ENCODE measurements around the gene IQCN.

The IQCN gene

DNA sequence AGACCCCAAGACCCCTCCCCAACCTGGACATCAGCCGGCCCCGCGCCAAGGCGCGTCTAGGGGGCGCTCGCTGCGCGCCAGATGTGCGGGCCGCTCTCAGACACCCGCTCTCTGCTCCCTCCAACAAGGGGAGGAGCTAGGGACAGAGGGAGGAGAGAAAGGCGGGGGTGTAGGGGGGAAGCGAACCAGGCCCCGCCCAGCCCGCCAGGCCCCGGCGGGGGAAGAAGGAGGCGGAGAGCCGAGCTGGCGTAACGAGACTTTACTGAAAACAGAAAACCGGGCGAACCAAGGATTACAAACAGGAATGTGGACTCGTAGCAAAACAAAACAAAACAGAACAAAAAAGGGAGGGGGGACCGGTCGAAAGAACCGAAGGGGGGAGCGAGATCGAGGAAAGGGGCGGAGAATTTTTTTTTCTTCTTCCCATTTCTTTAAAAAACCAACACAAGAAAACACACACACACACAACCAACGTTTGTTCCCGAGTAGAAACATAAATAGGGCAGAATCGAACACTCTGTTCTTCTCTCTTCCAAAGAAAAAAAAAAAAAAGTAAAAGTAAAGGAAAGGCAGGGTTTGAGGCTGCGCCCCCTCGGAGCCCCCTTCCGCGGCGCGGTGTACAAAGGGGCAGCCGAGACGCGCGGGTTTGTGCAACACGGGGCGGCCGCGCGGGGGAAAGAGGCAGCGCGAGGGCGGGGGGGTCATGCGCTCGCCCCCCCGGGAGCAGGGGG, 5.4 kb upstream of the IQCN start:
- Histone ChIP-seq H3K4me1 (ENCODE audit: control insufficient read depth, insufficient read depth, low read length) (peaks cover 33% of the 10 kb centered on the region), H3K4me3 (ENCODE audit: low read length) (peak overlapping the region; percentile 79), H3K27me3 (ENCODE audit: control insufficient read depth, insufficient read depth, low read length) (no peaks in the 10 kb centered on the region), H3K36me3 (ENCODE audit: control insufficient read depth, insufficient read depth, low read length) (peaks cover 12% of the 10 kb centered on the region), H3K27ac (ENCODE audit: low read depth, low read length) (peak overlapping the region; percentile 93), H3K9ac (ENCODE audit: low read length) (peak overlapping the region; percentile 99)

DNA sequence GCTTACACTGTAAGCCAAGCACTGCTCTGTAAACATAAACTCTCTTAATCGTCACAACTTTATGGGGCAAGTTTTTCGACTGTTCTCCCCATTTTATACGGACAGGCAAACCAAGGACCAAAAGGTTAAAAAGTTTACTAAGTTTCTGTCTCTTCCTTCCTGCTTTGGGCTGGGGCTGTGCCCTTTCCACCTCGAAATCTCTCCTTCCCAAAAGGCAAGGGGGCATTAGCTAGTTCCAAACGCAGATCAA, 4.9 kb upstream of the IQCN start:
- peak overlapping the region; percentile 53 for H3K9ac ChIP-seq (ENCODE audit: low read length)
- H3K27ac ChIP-seq (ENCODE audit: low read depth, low read length): peak overlapping the region; percentile 93
- peaks cover 12% of the 10 kb centered on the region for H3K36me3 ChIP-seq (ENCODE audit: control insufficient read depth, insufficient read depth, low read length)
- peak overlapping the region; percentile 79 for H3K4me3 ChIP-seq (ENCODE audit: low read length)
- H3K4me1 ChIP-seq (ENCODE audit: control insufficient read depth, insufficient read depth, low read length): peaks cover 38% of the 10 kb centered on the region
- no peaks in the 10 kb centered on the region for H3K27me3 ChIP-seq (ENCODE audit: control insufficient read depth, insufficient read depth, low read length)

- Histone ChIP-seq H3K9ac (ENCODE audit: low read length) (peak overlapping the region; percentile 53), H3K4me1 (ENCODE audit: control insufficient read depth, insufficient read depth, low read length) (peaks cover 38% of the 10 kb centered on the region), H3K27ac (ENCODE audit: low read depth, low read length) (peak overlapping the region; percentile 93), H3K4me3 (ENCODE audit: low read length) (peak overlapping the region; percentile 79), H3K27me3 (ENCODE audit: control insufficient read depth, insufficient read depth, low read length) (no peaks in the 10 kb centered on the region), H3K36me3 (ENCODE audit: control insufficient read depth, insufficient read depth, low read length) (peaks cover 12% of the 10 kb centered on the region)
Observed at GRCh38 chr19:18278521-18279265, 4.4 kb upstream of the IQCN start.

- H3K36me3 ChIP-seq (ENCODE audit: control insufficient read depth, insufficient read depth, low read length): peaks cover 12% of the 10 kb centered on the region
- peaks cover 30% of the 10 kb centered on the region for H3K4me1 ChIP-seq (ENCODE audit: control insufficient read depth, insufficient read depth, low read length)
- no peaks in the 10 kb centered on the region for H3K27me3 ChIP-seq (ENCODE audit: control insufficient read depth, insufficient read depth, low read length)
- peak overlapping the region; percentile 4 for H3K4me3 ChIP-seq (ENCODE audit: low read length)
- H3K9ac ChIP-seq (ENCODE audit: low read length): no peak overlapping the region
- peak overlapping the region; percentile 88 for H3K27ac ChIP-seq (ENCODE audit: low read depth, low read length)
Observed at GRCh38 chr19:18274781-18275356, 617 bp upstream of the IQCN start.

GRCh38 chr19:18273561-18274218, 562 bp downstream of the IQCN start:
- Histone ChIP-seq H3K9ac (ENCODE audit: low read length) (no peak overlapping the region), H3K36me3 (ENCODE audit: control insufficient read depth, insufficient read depth, low read length) (peaks cover 8% of the 10 kb centered on the region), H3K27me3 (ENCODE audit: control insufficient read depth, insufficient read depth, low read length) (no peaks in the 10 kb centered on the region), H3K4me3 (ENCODE audit: low read length) (no peak overlapping the region), H3K4me1 (ENCODE audit: control insufficient read depth, insufficient read depth, low read length) (peaks cover 27% of the 10 kb centered on the region), H3K27ac (ENCODE audit: low read depth, low read length) (no peak overlapping the region)

- no peak overlapping the region for H3K27ac ChIP-seq (ENCODE audit: low read depth, low read length)
- no peaks in the 10 kb centered on the region for H3K27me3 ChIP-seq (ENCODE audit: control insufficient read depth, insufficient read depth, low read length)
- peaks cover 5% of the 10 kb centered on the region for H3K36me3 ChIP-seq (ENCODE audit: control insufficient read depth, insufficient read depth, low read length)
- peaks cover 16% of the 10 kb centered on the region for H3K4me1 ChIP-seq (ENCODE audit: control insufficient read depth, insufficient read depth, low read length)
- H3K4me3 ChIP-seq (ENCODE audit: low read length): no peak overlapping the region
- no peak overlapping the region for H3K9ac ChIP-seq (ENCODE audit: low read length)
Observed at GRCh38 chr19:18271433-18271841, 2.8 kb downstream of the IQCN start.

DNA sequence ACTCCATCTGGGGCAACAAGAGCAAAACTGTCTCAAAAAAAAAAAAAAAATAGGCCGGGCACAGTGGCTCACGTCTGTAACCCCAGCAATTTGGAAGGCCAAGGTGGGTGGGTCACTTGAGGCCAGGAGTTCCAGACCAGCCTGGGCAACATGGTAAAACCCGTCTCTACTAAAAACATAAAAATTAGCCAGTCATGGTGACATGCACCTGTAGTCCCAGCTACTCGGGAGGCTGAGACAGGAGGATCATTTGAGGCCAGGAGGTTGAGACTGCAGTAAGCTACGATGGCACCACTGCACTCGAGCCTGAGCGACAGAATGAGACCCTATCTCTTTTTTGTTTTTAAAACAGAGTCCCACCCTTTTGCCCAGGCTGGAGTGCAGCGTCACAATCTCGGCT, 3.9 kb downstream of the IQCN start:
- Histone ChIP-seq H3K4me3 (ENCODE audit: low read length) (no peak overlapping the region), H3K36me3 (ENCODE audit: control insufficient read depth, insufficient read depth, low read length) (peaks cover 6% of the 10 kb centered on the region), H3K9ac (ENCODE audit: low read length) (no peak overlapping the region), H3K4me1 (ENCODE audit: control insufficient read depth, insufficient read depth, low read length) (peaks cover 9% of the 10 kb centered on the region), H3K27ac (ENCODE audit: low read depth, low read length) (no peak overlapping the region), H3K27me3 (ENCODE audit: control insufficient read depth, insufficient read depth, low read length) (no peaks in the 10 kb centered on the region)

DNA sequence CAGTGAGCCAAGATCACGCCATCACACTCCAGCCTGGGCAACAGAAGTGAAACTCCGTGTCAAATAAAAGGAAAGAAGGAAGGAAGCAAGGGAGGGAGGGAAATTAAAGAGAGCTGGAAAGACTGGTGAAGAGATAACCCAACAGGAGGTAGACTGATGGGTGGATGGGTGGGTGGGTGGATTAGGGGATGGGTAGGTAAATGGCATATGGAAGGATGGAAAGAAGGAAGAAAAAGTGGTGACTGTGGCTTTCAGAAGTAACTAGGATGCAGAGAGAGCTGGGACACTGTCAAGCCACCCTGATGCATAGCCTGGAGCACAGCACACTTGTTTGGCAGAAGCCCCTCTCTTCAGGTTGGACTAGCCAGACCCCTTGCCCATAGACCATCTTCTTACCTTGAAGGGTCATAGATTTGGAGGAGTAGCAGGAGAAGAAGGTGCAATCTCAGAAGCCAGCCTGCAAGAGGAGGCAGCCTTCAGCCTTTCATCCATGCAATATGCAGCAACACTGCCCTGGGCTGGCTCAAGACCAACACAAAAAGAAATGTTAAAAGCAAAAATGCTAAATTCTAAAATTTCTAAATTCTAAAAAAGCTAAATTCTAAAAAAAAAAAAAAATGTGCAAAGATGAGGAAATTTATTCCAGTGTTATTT, 5.1 kb downstream of the IQCN start:
- H3K9ac ChIP-seq (ENCODE audit: low read length): no peak overlapping the region
- H3K36me3 ChIP-seq (ENCODE audit: control insufficient read depth, insufficient read depth, low read length): peaks cover 6% of the 10 kb centered on the region
- no peak overlapping the region for H3K27ac ChIP-seq (ENCODE audit: low read depth, low read length)
- H3K27me3 ChIP-seq (ENCODE audit: control insufficient read depth, insufficient read depth, low read length): no peaks in the 10 kb centered on the region
- H3K4me3 ChIP-seq (ENCODE audit: low read length): no peak overlapping the region
- peaks cover under 1% of the 10 kb centered on the region for H3K4me1 ChIP-seq (ENCODE audit: control insufficient read depth, insufficient read depth, low read length)

DNA sequence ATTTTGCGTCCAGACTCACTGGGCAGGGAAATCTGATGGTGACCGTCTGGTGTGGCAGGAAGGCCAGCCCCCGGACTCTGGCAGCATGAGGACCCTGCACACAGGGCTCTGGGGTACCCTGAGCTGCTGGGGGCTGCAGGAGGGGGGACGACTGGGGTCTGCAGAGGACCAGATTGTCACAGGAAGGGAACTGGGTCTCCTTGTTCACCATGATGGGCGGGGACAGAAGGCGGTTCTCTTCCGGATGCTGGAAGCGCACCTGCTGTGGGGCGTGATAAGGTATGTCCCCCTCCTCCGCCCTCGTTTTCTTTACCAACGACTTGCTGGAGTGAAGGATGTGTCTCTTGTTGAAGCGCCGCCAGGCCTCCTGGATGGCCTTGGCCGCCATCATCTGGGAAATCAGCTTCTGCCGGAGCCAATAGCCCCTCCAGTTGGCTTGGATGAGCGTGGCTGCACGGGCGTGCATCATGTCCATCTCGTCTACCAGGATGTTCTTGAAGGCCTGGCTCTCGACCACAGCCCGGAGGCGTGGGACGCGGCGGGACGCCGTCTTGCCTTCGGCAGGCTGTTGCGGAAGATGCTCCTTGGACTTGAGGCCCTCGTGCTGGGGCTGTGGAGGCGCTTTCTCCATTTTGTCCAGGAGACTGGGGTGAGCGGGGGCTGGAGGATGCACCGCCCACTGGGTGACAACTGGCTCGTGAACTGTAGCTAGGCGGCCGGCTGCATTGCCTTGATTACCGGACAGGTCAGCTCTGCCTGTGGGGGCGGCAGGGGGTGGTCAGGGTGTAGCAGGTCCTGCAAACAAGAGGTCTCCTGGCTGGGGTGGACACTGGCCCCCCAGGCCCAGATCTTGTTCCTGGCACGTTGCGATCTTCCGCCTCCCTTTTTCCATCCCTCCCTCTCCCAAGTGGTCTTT, 7.2 kb downstream of the IQCN start:
- Histone ChIP-seq H3K9ac (ENCODE audit: low read length) (no peak overlapping the region), H3K27me3 (ENCODE audit: control insufficient read depth, insufficient read depth, low read length) (no peaks in the 10 kb centered on the region), H3K4me3 (ENCODE audit: low read length) (no peak overlapping the region), H3K27ac (ENCODE audit: low read depth, low read length) (no peak overlapping the region), H3K36me3 (ENCODE audit: control insufficient read depth, insufficient read depth, low read length) (peaks cover 6% of the 10 kb centered on the region), H3K4me1 (ENCODE audit: control insufficient read depth, insufficient read depth, low read length) (no peaks in the 10 kb centered on the region)

- Histone ChIP-seq H3K4me3 (ENCODE audit: low read length) (no peak overlapping the region), H3K9ac (ENCODE audit: low read length) (no peak overlapping the region), H3K36me3 (ENCODE audit: control insufficient read depth, insufficient read depth, low read length) (peaks cover 6% of the 10 kb centered on the region), H3K27me3 (ENCODE audit: control insufficient read depth, insufficient read depth, low read length) (no peaks in the 10 kb centered on the region), H3K27ac (ENCODE audit: low read depth, low read length) (no peak overlapping the region), H3K4me1 (ENCODE audit: control insufficient read depth, insufficient read depth, low read length) (no peaks in the 10 kb centered on the region)
Observed at GRCh38 chr19:18265582-18265981, 8.7 kb downstream of the IQCN start.

DNA sequence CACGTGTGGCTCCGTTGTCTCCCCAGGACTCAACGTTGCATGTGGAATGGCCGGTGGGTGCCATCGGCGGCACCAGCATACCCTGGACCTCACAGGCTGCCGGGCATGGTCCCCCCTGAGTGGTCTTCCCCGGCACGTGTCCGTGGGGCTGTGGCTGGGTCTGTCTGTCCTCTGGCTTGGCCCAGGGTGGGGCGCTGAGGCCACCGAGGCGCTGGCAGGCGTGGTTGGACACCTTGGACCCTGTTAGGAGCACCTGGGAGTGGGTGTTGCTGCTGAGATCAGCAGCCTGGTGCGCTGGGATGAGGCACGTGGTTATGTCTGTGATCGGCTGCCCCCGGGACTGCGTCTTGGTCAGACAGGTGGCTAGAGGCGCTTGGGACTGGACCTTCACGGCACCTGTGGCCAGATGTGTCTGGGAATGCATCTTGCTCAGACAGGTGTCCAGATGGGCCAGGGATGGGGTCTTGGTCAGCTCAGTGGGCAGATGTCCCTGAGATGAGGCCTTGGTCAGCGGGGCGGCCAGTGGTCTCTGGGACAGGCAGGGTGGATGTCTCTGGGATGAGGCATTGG, 9.2 kb downstream of the IQCN start:
- no peak overlapping the region for H3K27ac ChIP-seq (ENCODE audit: low read depth, low read length)
- no peak overlapping the region for H3K4me3 ChIP-seq (ENCODE audit: low read length)
- H3K27me3 ChIP-seq (ENCODE audit: control insufficient read depth, insufficient read depth, low read length): no peaks in the 10 kb centered on the region
- H3K4me1 ChIP-seq (ENCODE audit: control insufficient read depth, insufficient read depth, low read length): no peaks in the 10 kb centered on the region
- no peak overlapping the region for H3K9ac ChIP-seq (ENCODE audit: low read length)
- peaks cover 6% of the 10 kb centered on the region for H3K36me3 ChIP-seq (ENCODE audit: control insufficient read depth, insufficient read depth, low read length)
